ENCODE results near the gene PKD1L1.

DNA sequence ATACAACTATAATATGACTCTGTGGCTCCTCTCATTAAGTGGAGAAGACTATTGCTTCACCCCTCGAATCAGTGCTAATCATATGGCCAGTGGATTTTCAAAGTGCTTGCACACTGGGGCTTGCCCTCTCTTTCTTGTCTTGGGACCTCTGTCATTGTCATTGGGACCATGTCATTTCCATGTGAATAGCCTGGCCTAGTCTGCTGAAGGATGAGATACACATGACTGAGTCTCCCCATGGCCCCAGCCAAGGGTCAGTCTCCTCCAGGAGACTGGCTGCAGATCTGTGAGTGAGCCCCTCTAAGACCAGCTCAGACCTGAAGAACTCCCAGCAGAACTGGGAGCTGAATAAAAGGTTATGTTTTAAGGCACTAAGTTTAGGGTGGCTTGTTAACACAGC, 39.5 kb downstream of the PKD1L1 start:
- no peak for TF ChIP-seq SUZ12 (IDR thresholded peaks at IDR 0.05; ENCODE audit: extremely low read depth, insufficient read depth, insufficient read length)
- TF ChIP-seq YY1 (IDR thresholded peaks at IDR 0.05; ENCODE audit: insufficient read depth, insufficient read length), result no peak

Measured in NT2/D1 (cell line).